Measurements from ENCODE around the gene KIF5C.

DNA sequence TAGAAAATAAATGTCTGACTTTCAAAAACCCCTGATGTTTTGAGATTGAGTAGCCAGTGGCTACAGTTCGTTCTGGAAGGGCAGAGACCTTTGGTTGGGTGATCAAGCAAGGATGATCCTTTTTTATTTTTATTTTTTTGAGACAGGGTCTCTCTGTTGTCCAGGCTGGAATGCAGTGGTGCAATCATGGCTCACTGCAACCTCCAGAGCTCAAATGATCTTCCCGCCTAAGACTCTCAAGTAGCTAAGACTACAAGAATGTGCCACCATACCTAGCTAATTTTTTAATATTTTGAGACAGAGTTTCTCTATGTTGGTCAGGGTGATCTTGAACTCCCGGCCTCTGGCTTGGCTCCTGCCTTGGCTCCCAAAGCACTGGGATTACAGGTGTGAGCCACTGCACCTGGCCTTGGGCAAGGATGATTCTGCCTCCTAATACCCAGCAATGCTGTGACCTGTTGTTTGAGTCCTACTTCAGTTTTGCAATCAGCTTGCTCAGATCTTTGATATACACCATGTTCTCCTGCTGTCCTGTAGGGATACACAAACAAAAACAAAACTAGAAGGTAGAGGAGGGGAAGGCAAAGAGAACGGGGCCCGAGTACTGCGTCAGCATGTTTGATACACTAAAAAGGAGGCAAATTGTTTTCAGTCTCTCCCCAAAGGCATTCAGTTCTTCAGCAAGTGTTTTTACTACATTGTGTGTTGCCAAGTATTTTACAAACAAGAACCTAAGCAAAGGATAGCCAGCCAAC is 104.3 kb downstream of the KIF5C start:
- TF ChIP-seq, protein P1, sequence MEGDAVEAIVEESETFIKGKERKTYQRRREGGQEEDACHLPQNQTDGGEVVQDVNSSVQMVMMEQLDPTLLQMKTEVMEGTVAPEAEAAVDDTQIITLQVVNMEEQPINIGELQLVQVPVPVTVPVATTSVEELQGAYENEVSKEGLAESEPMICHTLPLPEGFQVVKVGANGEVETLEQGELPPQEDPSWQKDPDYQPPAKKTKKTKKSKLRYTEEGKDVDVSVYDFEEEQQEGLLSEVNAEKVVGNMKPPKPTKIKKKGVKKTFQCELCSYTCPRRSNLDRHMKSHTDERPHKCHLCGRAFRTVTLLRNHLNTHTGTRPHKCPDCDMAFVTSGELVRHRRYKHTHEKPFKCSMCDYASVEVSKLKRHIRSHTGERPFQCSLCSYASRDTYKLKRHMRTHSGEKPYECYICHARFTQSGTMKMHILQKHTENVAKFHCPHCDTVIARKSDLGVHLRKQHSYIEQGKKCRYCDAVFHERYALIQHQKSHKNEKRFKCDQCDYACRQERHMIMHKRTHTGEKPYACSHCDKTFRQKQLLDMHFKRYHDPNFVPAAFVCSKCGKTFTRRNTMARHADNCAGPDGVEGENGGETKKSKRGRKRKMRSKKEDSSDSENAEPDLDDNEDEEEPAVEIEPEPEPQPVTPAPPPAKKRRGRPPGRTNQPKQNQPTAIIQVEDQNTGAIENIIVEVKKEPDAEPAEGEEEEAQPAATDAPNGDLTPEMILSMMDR (conservative IDR thresholded peaks at IDR 0.05; ENCODE audit: low read length) = no peak
- no peak for TF ChIP-seq EZH2phosphoT487 (IDR thresholded peaks at IDR 0.05; ENCODE audit: borderline replicate concordance)
